NCI-H187 (cell line): ENCODE measurements around the gene CDH13.

Source experiments
- DNase-seq, 2 experiments: peaks; one replicate each; lab custom pipeline; 2025; lab: John Stamatoyannopoulos, UW

The CDH13 gene

DNA sequence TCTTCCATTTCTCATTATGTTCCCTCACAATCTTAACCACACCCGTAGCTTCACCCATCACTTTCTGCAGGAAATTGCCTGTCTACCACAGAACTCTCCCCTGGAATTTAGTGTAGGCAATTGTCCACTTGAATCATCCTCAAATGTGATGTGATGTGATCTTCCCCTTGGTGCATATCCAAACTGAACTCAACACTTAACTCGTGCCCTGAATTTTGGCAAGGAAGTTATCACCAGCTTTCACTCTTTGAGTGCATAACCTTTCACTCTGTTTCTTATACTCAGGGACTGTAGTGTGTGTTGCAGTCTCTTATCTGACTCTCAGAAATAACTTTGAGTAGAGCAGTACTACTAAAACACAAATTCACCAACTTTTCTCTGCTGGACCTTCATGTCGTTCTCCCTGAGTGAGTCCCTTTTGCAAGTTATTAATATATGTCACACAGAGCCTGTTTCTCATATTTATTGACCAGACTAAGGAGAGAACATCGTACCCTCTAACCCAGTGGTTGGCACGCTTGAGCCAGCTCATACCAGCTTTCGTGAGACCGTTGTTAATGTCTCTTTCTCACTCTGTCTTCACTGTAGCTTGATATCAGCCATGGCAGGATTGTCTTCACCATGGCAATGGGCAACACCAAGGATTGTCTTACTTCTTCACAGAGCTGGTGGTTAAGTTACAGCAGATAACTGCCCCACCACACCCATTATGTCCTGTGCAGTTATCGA, 622.1 kb downstream of the CDH13 start:
- DNase-seq = no peak

DNA sequence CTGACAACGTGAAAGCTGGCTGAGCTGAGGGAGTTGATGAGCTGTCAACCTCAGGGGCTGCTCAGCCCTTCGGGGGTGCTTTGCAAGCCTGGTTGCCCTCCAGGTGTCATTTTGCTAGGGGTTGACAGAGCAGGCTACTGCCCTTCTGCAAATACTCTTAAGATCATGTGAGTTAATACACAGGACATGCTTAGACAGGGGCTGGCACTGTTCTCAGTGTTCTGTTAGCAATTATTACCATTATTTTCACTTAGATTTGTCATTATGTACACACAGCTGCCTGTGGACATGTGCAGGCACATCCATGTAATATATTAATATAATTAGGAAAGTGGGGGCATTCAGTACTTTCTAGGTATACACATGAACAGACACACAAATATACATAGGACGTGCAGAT, 626.8 kb downstream of the CDH13 start:
- DNase-seq = no peak

DNA sequence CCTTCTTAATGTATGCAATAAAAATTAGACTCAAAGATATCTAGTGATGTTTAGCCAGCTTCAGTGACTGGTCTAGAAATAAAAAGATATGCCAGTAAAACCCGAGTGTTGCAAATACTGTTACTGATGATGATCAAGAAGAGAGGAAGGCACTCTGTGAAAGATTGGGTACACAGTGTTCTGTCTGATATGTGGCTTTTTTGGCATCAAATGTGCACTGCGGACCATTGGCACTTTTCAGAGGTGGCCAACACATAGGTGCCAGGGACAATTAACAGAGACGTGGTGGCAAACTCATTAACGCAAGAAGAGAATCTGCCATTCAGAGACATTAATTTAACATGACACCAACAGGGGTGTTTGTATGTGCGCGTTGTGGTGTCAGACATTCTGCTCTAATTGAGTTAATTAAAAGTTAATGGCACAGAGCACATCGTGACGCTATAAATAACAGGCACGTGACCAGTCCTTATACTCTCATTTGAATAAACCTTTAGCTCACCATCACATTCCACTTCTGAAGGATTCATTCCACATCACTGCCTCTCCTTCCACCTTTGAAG, 631.7 kb downstream of the CDH13 start:
- DNase-seq = no peak

DNA sequence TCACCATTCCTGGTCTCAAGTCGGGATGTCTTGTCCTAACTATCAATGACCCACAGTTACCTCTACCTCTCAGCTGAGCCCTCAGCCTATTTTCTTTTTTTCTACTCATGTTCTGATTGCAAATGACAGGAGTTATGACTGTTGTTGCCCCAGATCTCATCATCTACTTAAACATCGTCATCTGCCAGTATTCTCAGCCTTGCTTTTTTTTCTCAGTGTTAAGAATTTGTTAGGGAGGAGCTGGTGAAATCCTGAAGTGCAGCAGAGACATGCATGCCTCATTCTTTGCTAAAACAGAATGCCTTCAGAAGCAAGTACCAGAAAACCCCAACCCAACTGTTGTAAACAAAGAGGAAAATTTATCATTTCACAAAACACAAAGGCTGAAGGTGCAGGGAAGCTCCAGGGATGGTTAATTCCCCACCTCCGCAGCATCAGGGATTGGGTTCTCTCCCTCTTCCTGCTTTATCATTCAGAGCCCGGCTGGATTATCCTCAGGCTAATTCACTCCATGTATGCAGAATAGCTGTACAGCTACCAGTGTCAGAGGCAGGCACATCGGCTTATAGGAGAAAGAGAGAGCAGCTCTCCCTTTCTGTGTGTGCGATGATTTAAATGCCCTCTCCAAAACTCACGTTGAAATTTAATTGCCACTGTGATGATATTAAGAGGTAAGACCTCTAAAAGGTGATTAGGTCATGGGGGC, 640.2 kb downstream of the CDH13 start:
- DNase-seq = no peak

DNA sequence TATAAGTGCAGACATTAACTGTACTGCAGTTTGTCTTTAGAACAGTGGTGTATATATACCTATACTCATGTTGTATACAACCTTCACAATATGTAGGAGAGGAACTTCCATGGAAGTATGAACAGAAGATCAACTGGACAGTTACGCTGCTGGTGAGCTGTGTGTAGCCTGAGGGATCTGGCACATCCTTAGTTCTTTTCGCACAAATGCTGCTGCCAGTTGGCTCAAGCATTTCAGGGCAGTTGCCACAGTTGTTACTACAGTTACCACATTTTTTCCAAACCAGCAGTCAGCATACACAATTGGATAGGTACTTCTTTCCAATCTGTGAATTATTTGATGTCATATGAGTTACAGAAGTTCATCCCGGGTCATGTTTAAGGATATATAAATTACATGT, 641.4 kb downstream of the CDH13 start:
- no peak for DNase-seq

DNA sequence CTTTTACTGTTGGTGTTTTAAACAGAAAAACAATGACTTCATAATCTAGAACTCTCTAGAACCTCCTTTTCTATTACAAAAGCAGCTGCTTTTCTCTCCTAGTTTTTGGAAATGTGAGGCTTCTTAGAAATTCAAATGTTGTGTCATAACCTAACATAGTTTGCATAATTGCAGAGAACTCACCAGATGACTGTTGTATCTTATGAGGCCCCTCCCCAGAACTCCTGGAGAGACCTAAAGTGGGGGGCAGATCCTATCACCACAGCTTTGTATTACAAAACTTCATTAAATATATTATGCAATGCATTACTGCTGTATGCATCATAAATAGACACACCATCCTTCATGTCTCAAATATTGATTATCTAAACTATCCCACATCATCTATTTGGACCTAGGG, 642.3 kb downstream of the CDH13 start:
- no peak for DNase-seq

DNA sequence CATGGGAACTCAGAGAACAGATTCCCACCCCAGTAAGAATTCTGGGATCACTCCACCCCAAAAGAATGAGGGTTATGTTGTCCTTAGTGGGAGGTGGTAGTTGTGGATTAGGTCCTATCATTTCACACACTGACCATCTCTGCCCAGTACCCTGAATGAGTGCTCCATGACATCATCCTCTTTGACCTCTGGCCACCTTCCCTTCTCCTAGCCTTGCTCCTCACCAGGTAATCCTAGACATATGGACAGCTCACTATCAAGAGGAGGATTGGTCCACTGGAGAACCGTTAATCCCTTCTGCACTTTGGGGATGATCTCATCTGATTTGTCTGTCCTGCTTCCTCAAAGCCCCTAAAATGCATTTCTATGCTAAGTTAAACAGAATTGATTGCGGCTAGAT, 642.8 kb downstream of the CDH13 start:
- no peak for DNase-seq

DNA sequence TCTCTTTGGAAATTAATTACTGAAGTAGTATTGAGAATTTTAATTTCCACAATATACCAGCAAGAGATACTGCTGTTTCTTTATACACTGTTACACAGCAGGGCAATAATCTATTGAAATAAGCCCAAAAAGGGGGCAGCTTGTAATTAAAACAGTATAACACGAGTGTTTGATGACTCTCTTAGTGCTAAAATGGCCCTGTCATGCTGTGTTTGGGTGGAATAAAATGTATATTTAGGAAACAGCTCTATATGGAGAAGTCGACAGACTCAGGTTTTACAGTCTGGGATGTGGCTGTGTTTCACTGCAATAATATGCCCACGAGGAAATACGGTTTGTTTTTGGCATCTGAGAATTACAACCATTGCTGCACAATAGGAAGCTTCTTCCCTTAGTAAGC, 643.3 kb downstream of the CDH13 start:
- no peak for DNase-seq

DNA sequence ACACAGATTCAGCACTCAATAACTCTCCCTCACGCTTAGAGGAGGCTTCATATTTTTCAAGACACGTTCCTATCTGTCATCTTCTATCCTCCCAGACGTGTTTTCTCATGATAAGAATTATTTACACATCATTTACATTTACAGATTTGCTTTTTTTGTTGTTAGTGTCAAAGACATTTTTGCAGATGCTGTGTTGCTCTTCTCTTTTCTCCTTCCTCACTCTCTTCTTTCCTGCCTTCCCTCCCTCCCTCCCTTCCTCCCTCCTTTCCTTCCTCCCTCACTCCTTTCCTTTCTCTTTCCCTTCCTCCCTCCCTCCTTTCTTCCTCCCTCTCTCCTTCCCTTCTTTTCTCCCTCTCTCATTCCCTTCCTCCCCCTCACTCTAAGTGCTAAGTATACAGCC, 643.9 kb downstream of the CDH13 start:
- no peak for DNase-seq

DNA sequence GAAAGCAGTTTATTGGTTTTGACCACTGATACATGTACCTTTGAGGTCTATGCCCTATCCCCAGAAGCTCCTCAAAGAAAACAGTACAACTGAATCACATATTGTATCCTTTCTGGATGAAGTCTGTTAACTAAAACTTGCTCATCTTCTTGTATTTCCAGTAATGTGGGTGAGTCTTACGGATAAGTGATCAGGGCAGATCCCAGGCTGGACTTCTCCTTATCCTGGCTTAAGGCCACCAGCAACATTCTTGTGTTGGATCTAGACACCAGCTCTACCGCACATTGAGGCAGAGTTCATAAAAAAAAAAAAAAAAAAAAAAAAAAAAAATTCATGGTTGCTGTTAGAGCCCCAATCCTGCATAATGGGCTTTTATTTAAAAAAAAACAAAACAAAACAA, 644.4 kb downstream of the CDH13 start:
- no peak for DNase-seq

DNA sequence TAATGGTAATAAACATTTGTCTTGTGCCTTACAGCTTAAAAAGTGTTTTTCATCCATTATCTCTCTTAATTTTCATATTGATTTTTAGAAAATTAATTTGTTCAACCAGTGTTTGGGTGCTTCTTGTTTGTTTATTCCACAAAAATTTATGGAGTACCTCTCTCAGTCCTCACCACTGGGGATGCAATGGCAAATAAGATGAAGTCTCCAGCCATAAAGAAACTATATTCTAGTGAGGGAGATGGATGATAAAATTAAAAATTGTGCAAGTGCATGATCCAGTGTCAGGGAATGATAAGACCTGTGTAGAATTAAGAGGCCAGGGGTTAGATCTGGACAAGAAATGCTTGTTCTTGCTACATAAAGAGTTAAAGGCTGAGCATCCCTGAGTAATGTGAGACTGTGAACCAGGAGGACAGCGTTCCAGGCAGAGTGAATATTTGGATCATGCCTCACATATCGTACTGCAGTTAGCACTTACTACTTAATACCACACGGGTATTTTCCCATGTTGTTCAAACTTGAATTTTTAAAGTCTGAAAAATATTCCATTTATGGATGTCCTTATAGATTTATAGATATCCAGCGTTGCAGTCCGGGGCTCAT, 645.3 kb downstream of the CDH13 start:
- no peak for DNase-seq

DNA sequence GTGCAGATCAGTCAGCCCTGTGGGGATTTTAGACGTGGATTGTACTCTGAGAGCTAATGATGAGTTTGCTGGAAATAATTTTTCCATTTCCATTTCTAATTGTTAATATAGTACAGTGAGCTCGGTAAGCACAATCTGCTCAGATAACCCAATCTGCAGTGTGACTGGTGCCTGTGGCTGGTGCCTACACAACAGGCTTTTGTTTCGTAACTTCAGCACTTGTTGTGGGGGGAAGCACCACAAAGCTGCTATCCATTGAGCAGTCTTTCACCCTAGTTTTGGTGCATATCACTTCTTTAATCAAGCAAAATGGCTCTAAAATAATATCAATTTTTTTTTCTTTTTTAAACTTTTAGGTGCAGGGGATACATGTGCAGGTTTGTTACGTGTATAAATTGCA, 646.1 kb downstream of the CDH13 start:
- no peak for DNase-seq

DNA sequence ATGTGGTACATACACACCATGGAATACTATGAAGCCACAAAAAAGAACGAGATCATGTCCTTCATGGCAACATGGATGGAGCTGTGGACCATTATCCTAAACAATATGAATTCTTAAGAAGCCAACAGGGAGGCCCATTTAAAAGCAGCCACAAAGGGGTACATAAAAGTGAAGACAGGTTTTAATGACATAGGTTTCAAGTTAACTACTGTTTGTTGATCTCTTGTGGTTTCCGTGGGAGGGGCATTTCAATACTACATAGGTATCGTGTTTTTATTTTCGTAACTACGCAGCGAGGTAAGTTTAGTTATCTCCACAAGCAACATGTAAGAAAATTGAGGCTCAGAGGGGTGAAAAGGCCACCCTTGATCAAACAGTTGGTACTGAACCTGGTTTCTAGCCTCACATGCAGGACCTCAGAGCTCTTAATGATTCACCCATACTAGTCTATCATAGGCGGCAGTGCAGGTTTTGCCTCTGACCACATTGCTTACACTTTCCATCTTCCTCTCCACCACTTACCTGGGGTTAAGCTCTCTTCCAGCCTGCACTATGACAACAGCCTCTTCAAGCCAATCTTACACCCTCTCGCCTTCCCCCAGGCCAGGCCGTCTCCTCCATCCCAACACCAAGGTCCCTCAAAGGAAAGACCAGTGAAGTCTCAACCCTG, 646.9 kb downstream of the CDH13 start:
- DNase-seq = no peak

DNA sequence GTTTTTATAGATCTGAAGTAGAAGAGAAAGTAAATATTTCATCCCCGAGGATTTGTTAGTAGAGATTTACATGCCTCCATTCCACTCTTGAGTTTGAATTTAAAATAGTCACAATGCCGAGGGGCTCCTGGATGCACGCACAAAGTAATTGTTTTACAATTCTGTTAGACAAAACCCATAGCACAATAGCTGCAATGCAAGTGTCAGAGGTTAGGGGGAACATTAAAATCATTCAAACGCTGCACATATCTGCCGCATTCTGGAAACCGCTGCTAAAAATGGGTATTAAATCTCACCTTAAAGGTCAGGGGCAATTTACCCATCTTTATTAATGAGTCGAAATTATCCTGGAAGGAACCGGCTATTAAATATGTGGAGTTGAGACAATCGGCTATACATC, 652.5 kb downstream of the CDH13 start:
- no peak for DNase-seq

DNA sequence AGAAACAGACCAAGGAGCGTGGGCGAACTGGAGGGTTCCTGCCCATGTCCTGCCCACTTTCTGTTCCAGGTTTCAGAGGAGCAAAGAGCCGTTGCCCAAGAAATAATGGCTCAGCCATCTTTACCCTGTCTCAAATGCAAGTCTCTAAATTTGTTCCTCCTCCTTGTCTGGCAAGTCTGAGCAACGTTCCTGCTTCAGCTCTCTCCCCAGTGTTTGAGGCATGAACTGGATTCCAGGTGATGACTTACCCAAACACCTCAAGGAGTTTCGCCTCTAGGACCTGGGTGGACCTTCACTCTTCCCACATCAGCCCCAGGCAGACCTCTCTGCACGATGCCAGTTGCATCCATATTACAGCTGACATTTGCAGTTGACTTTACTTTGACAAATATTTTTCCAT, 659.2 kb downstream of the CDH13 start:
- no peak for DNase-seq

DNA sequence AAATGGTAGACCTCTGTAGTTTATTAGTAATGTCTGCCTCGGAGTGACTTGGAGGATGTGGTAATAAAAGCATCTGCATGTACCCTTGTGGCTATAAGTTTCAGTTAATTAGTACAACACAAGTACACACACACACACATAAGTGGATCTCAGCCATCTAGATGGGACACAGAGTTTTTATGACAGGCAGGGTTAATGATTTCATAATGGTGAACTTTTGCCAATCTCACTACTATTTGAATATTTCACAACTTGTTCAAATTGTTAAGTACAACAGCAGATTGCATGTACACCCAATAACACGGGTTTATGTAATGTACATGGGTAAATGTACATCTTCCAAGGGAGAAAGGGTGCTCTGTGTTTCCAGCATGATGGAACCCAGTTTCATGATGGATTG, 669.7 kb downstream of the CDH13 start:
- no peak for DNase-seq

DNA sequence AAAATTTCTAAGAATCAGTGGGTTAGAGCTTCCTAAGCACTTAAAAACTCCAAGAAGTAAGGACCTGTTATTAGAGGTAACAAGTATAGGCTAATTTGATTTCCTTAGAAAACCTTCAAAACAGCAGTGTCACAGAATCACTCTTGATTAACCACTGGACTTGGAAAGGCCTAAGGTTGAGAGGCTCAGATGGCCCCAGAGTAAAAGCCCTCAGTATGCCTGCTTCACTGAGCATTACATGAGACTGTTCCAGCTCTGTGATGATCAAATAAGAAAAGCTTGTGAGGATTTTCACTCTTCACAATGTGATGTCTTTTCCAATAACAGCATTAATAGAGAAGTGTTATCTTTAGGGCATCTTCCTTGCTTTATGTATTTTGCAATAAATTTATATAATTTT, 671.8 kb downstream of the CDH13 start:
- no peak for DNase-seq

DNA sequence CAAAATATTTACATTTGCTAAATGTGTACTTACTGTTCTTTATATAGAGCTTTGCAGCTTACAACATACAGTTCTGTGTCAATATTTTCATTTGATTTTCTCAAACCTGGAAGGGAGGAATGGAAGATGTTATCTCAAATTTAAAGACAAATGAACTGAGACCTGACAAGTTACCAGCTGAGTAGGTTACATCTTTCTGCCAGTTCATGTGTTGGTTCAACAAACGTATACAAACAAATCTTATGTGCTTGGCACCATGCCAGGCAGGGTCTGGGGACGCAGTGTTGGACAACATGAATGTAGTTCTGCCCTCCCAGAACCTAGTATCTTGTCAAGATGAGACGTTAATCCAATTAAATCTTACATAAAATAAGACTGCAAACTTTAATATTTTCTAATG, 673.6 kb downstream of the CDH13 start:
- no peak for DNase-seq

DNA sequence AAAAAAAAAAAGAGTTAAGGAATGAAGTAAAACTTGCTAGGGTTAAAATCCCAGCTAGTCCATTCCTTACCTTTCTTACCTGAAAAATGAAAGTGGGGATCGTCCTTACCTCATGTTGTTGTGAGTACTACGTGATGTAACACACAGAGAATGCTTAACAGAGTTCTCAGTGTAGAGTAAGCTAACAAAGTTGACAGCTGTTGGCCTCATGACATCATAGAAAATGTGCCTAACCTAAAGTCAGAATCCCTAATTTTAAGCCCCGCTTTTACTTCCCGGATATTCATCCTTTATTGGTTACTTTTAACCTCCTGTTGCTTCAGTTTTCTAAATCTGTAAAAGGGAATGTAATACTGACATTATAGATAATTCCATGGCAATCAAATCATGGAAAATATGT, 675.2 kb downstream of the CDH13 start:
- DNase-seq = no peak

DNA sequence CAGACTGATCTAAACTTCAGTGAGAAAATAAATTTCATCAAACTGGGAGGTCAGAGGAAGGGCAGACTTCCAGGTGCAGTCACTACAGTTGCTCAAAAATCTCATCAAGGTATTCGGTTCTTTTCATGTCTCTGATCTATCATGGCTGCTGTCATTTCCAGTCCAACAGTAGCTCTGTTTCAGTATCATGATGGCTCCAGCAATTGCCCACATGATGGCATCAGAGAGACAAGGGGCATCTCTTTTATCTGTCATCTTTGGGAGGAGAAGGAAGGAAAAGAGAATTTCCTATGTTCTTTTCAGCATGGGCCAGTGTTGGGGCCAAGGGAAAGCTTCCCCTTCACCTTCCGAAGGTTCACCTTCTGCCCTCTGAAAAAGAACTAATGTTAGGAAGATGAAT, 676.1 kb downstream of the CDH13 start:
- DNase-seq = no peak

DNA sequence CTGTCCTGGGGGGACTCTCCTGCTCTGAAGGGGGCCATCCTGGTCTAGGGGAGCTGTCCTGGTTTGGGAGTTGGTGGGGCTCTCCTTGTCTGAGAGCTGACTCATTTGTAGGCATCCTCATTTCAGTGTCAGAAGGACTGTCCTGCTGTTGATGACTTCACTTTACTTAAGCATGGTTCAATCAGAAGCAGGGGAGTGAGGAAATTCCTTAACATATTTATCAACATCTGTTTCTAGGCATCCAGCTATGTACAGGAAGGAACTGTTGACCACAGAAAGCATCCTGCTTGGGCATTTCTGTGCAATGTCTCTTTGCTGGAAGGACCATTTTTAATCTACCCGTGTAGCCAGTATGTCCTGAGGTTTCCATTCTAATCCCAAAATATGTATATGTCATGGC, 678.3 kb downstream of the CDH13 start:
- no peak for DNase-seq

DNA sequence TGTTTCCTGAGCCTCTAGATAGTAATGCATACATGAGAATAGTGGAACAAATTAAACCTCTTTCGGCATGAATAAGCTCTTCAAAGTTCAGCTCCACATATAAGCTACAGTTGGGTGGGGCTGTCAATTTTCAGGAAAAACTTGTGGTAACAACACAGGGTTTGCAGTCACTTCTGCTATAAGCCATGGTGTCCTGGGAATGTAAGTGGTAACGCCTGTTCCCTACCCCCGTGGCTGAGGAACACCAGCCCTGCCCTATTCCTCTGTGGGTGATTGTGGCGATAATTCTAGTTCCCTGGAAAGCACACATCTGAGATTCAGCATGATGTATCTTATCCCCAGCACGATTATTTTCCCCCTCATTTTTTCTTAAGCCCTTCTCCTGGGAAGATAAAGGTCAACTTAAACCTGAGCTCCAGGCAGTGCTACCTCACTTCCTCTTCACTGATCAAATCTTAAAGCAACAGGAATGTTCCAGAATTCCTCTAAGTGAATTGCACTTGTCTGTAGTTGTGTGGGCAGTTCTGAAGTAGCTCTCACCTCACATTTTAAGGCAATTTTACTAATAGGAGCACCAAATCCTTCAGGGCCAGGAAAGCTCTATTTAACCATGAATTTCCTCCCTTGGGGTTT, 680.3 kb downstream of the CDH13 start:
- no peak for DNase-seq
